Glutamatergic neuron (in vitro differentiated cells): Measurements from ENCODE around the gene CD38. TPM values are rescaled to one million over a fixed set of nuclear protein-coding genes. Genes with fewer than 3 reads are reported as not detected.

Source experiments
- DNase-seq: peaks from one replicate; pipeline ENCODE4 v3.0.0; 2022
- H3K27ac Mint-ChIP-seq: one replicate; pipeline ENCODE4 v1.8.0; 2020; ENCODE audit warnings: mild to moderate bottlenecking, mixed read lengths, inconsistent platforms; ENCODE audit not compliant: unreplicated experiment
- H3K27me3 Mint-ChIP-seq: one replicate; pipeline ENCODE4 v1.8.0; 2020; ENCODE audit warnings: mild to moderate bottlenecking, moderate library complexity, mixed read lengths, inconsistent platforms; ENCODE audit not compliant: unreplicated experiment
- H3K36me3 Mint-ChIP-seq: one replicate; pipeline ENCODE4 v1.8.0; 2020; ENCODE audit warnings: mild to moderate bottlenecking, mixed read lengths, inconsistent platforms; ENCODE audit not compliant: unreplicated experiment
- H3K4me1 Mint-ChIP-seq: one replicate; pipeline ENCODE4 v1.8.0; 2020; ENCODE audit warnings: mild to moderate bottlenecking, low read depth, mixed read lengths, inconsistent platforms; ENCODE audit not compliant: unreplicated experiment
- H3K4me3 Mint-ChIP-seq: one replicate; pipeline ENCODE4 v1.8.0; 2020; ENCODE audit warnings: mild to moderate bottlenecking, mixed read lengths, inconsistent platforms; ENCODE audit not compliant: unreplicated experiment
- H3K9me3 Mint-ChIP-seq: one replicate; pipeline ENCODE4 v1.8.0; 2020; ENCODE audit warnings: mild to moderate bottlenecking, moderate library complexity, mixed read lengths, inconsistent platforms; ENCODE audit not compliant: unreplicated experiment
- CTCF ChIP-seq: fragments of 200-600 bp; sonication (generic); IDR thresholded peaks from one replicate; pipeline ENCODE4 v1.5.0; 2021; ENCODE audit not compliant: partially characterized antibody, unreplicated experiment
- total RNA-seq: library from RNA; stranded (reverse); fragmentation: NEBNext Ultra II Directional; extraction: Animal tissue kit (Norgen Biotek cat#: 25700); gene quantifications from one replicate; pipeline ENCODE4 v1.2.1, GENCODE V29; 2021; ENCODE audit not compliant: unreplicated experiment

The CD38 gene
- total RNA-seq, 1 donor from 2014 or later, result 0.37 TPM

- H3K4me3 Mint-ChIP-seq, result no peak overlapping the region
- peaks cover 5% of the 10 kb centered on the region for H3K27me3 Mint-ChIP-seq
- H3K4me1 Mint-ChIP-seq, result peaks cover 4% of the 10 kb centered on the region
- no peak overlapping the region for H3K27ac Mint-ChIP-seq
- no peak for TF ChIP-seq CTCF
- DNase-seq, result no peak
- peaks cover 3% of the 10 kb centered on the region for H3K9me3 Mint-ChIP-seq
- H3K36me3 Mint-ChIP-seq, result no peaks in the 10 kb centered on the region
Observed at GRCh38 chr4:15737255-15737654, 40.9 kb upstream of the CD38 start.

GRCh38 chr4:15738877-15739276 is 39.3 kb upstream of the CD38 start:
- peaks cover 16% of the 10 kb centered on the region for H3K4me1 Mint-ChIP-seq
- no peak overlapping the region for H3K27ac Mint-ChIP-seq
- no peak for TF ChIP-seq CTCF
- peaks cover 7% of the 10 kb centered on the region for H3K27me3 Mint-ChIP-seq
- H3K9me3 Mint-ChIP-seq, result peaks cover 12% of the 10 kb centered on the region
- H3K4me3 Mint-ChIP-seq, result no peak overlapping the region
- no peak for DNase-seq
- H3K36me3 Mint-ChIP-seq, result no peaks in the 10 kb centered on the region

- Mint-ChIP-seq H3K36me3 (no peaks in the 10 kb centered on the region), H3K4me3 (no peak overlapping the region), H3K27me3 (peaks cover 4% of the 10 kb centered on the region), H3K4me1 (peaks cover 18% of the 10 kb centered on the region), H3K27ac (peak overlapping the region; percentile 52), H3K9me3 (peaks cover 12% of the 10 kb centered on the region)
- no peak for DNase-seq
- TF ChIP-seq CTCF, result no peak
Observed at GRCh38 chr4:15740764-15741404, 37.2 kb upstream of the CD38 start.

- H3K4me1 Mint-ChIP-seq, result peaks cover 18% of the 10 kb centered on the region
- peaks cover 5% of the 10 kb centered on the region for H3K36me3 Mint-ChIP-seq
- H3K27me3 Mint-ChIP-seq, result peaks cover 4% of the 10 kb centered on the region
- no peak overlapping the region for H3K4me3 Mint-ChIP-seq
- TF ChIP-seq CTCF, result no peak
- no peak for DNase-seq
- no peak overlapping the region for H3K27ac Mint-ChIP-seq
- peaks cover 12% of the 10 kb centered on the region for H3K9me3 Mint-ChIP-seq
Observed at GRCh38 chr4:15742083-15742582, 36.0 kb upstream of the CD38 start.

GRCh38 chr4:15742637-15743036 is 35.5 kb upstream of the CD38 start:
- Mint-ChIP-seq H3K4me1 (peaks cover 18% of the 10 kb centered on the region), H3K9me3 (peaks cover 12% of the 10 kb centered on the region), H3K4me3 (no peak overlapping the region), H3K36me3 (peaks cover 5% of the 10 kb centered on the region), H3K27ac (peak overlapping the region; percentile 54), H3K27me3 (peaks cover 4% of the 10 kb centered on the region)
- DNase-seq, result no peak
- TF ChIP-seq CTCF, result no peak
